HepG2 (cell line): ENCODE measurements around the gene SLC9B2. TPM values are rescaled to one million over a fixed set of nuclear protein-coding genes. Genes with fewer than 3 reads are reported as not detected.

Source experiments
- ARID2 ChIP-seq: sonication (generic); formaldehyde crosslinking; IDR thresholded peaks from 2 replicates; pipeline ENCODE4 v1.8.1; 2022; ENCODE audit warnings: mild to moderate bottlenecking, missing genetic modification reagents, borderline replicate concordance
- ELF3 ChIP-seq: IDR thresholded peaks from 2 replicates; pipeline ENCODE4 v1.6.1; 2016; ENCODE audit warnings: missing genetic modification reagents, missing compliant biosample characterization
- HMGA1 ChIP-seq: sonication (generic); formaldehyde crosslinking; conservative IDR thresholded peaks from 2 replicates; pipeline ENCODE4 v1.4.0; 2020; ENCODE audit warnings: missing genetic modification reagents
- KAT7 ChIP-seq: IDR thresholded peaks from 2 replicates; pipeline ENCODE4 v1.6.1; 2018; ENCODE audit warnings: borderline replicate concordance, missing compliant biosample characterization
- KLF11 ChIP-seq: IDR thresholded peaks from 2 replicates; pipeline ENCODE4 v1.6.1; 2016; ENCODE audit warnings: missing compliant biosample characterization
- MAFG ChIP-seq: sonication (generic); formaldehyde crosslinking; IDR thresholded peaks from 2 replicates; pipeline ENCODE4 v1.5.1; 2020; ENCODE audit warnings: mild to moderate bottlenecking, missing genetic modification reagents
- MNT ChIP-seq: fragments of 450-650 bp; IDR thresholded peaks from 2 replicates; pipeline ENCODE4 v1.6.1; 2016
- NFKB2 ChIP-seq: sonication (generic); formaldehyde crosslinking; IDR thresholded peaks from 2 replicates; pipeline ENCODE4 v1.4.0; 2020; ENCODE audit warnings: missing genetic modification reagents, borderline replicate concordance
- REPIN1 ChIP-seq: sonication (generic); formaldehyde crosslinking; IDR thresholded peaks from 2 replicates; pipeline ENCODE4 v1.8.0; 2022; ENCODE audit warnings: missing genetic modification reagents, low read depth, mild to moderate bottlenecking, borderline replicate concordance
- XRCC5 ChIP-seq: fragments of 200-400 bp; formaldehyde crosslinking; optimal IDR thresholded peaks from 2 replicates; pipeline ENCODE3; 2017; ENCODE audit warnings: mild to moderate bottlenecking, low read length
- ZKSCAN1 ChIP-seq: fragments of 150-350 bp; IDR thresholded peaks from 2 replicates; pipeline ENCODE4 v1.6.1; 2014; ENCODE audit warnings: low read length
- ZNF280B ChIP-seq: sonication (generic); formaldehyde crosslinking; IDR thresholded peaks from 2 replicates; pipeline ENCODE4 v1.5.0; 2020; ENCODE audit warnings: missing genetic modification reagents, mild to moderate bottlenecking, borderline replicate concordance
- ZNF362 ChIP-seq: sonication (generic); formaldehyde crosslinking; IDR thresholded peaks from 2 replicates; pipeline ENCODE4 v1.4.0; 2020; ENCODE audit warnings: missing genetic modification reagents, mild to moderate bottlenecking, borderline replicate concordance
- ZNF432 ChIP-seq: sonication (generic); formaldehyde crosslinking; IDR thresholded peaks from 2 replicates; pipeline ENCODE4 v1.5.0; 2020; ENCODE audit warnings: missing genetic modification reagents, mild to moderate bottlenecking, borderline replicate concordance
- ZNF446 ChIP-seq: sonication (generic); formaldehyde crosslinking; IDR thresholded peaks from 2 replicates; pipeline ENCODE4 v1.5.0; 2020; ENCODE audit warnings: mild to moderate bottlenecking, missing genetic modification reagents
- ZNF557 ChIP-seq: sonication (generic); formaldehyde crosslinking; IDR thresholded peaks from 2 replicates; pipeline ENCODE4 v1.4.0; 2020; ENCODE audit warnings: missing genetic modification reagents
- ZNF652 ChIP-seq: IDR thresholded peaks from 2 replicates; pipeline ENCODE4 v1.6.1; 2016; ENCODE audit warnings: low read depth, borderline replicate concordance
- ZNF749 ChIP-seq: sonication (generic); formaldehyde crosslinking; IDR thresholded peaks from 2 replicates; pipeline ENCODE4 v1.8.0; 2022; ENCODE audit warnings: mild to moderate bottlenecking, missing genetic modification reagents, moderate library complexity, borderline replicate concordance
- polyA plus RNA-seq, 8 experiments: library from polyadenylated mRNA; depleted of rRNA in 3 of 8; stranded (reverse) in 7 of 8; unstranded in 1 of 8; fragments of >200 nt; fragmentation: Illumina TruSeq in 4 of 8; extraction: Trizol in 4 of 8; gene quantifications; 2 replicates each; pipeline versions ENCODE4 v1.2.1 to v1.2.3, GENCODE V29; 2011 to 2016; ENCODE audit warnings: low read depth in 4 of 8, missing spikeins in 1 of 8, mixed read lengths in 1 of 8; ENCODE audit not compliant: insufficient read depth in 1 of 8
- total RNA-seq, 5 experiments: library from RNA; depleted of rRNA; stranded (reverse); fragments of >200 nt; fragmentation: Illumina TruSeq; extraction: Trizol; gene quantifications; 2 replicates each; pipeline ENCODE4 v1.2.3, GENCODE V29; 2016; ENCODE audit warnings: low read depth in 1 of 5
- TF ChIP-seq, protein P1 (sequence below): sonication (generic); formaldehyde crosslinking; IDR thresholded peaks from 2 replicates; pipeline ENCODE4 v1.4.0; 2020; ENCODE audit warnings: missing genetic modification reagents, mild to moderate bottlenecking, borderline replicate concordance
- TF ChIP-seq, protein P2 (sequence below): sonication (generic); formaldehyde crosslinking; conservative IDR thresholded peaks from 2 replicates; pipeline ENCODE4 v1.8.0; 2022; ENCODE audit warnings: low read depth, missing genetic modification reagents

Gene SLC9B2
- total and polyA plus RNA-seq, 2 of the 13 experiments (the other 11 are each of a cell fraction or from before 2014, with no cell fraction given), result 23.5 to 38.5 TPM

DNA sequence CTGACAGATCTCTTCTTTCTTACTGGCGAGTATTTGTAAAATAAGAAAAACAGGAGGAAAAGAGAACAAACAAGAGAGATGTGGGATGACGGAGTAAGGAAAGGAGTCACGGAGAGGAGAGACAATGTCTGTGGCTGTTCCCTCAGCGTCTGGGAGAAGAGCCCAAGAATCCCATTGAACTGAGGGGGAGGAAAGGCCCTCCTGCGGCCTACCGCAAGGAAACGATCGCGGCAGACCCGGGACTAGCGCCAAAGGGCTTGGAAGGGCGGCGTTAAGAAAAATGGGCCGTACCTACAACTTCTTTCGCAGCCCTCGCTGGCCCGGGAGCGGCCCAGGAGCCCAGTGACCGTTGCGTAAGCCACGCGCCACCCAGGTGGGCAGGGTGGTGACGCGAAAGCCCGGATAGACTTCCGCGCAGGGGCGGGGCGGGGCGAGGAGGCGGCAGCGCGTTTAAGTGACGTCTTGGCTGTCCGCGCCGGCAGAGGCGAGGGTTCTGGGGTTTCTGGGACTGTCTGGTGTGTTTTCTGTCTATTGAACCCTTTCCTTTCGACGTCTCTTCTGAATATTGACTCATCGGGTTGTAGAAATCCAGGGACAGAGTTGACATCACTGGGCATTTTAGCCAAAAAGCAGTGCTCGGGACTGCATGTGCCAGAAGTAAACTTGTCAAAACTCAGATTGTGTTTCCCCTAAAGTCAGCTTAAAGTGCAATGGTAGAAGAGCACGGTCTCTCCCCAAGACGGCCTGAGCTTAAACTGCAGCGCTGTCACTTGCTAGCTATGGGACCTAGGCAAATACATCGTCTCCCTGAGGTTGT is 57.0 kb downstream of the SLC9B2 start, which contains the start of gene SLC9B1 (continued):
- TF ChIP-seq, protein P1, sequence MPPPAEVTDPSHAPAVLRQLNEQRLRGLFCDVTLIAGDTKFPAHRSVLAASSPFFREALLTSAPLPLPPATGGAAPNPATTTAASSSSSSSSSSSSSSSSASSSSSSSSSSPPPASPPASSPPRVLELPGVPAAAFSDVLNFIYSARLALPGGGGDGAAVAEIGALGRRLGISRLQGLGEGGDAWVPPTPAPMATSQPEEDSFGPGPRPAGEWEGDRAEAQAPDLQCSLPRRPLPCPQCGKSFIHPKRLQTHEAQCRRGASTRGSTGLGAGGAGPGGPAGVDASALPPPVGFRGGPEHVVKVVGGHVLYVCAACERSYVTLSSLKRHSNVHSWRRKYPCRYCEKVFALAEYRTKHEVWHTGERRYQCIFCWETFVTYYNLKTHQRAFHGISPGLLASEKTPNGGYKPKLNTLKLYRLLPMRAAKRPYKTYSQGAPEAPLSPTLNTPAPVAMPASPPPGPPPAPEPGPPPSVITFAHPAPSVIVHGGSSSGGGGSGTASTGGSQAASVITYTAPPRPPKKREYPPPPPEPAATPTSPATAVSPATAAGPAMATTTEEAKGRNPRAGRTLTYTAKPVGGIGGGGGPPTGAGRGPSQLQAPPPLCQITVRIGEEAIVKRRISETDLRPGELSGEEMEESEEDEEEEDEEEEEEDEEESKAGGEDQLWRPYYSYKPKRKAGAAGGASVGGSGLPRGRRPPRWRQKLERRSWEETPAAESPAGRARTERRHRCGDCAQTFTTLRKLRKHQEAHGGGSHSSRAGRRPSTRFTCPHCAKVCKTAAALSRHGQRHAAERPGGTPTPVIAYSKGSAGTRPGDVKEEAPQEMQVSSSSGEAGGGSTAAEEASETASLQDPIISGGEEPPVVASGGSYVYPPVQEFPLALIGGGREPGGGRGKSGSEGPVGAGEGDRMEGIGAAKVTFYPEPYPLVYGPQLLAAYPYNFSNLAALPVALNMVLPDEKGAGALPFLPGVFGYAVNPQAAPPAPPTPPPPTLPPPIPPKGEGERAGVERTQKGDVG (CRISPR knock-in tag), result peak; percentile 67; the same call in 1 of the 2 replicates
- TF ChIP-seq ZNF446 (CRISPR knock-in tag) (no peak), ZNF280B (peak; percentile 70; the same call in 1 of the 2 replicates), XRCC5 (peak; percentile 69), ZNF432 (CRISPR knock-in tag) (no peak), HMGA1 (CRISPR knock-in tag) (no peak), ZNF362 (CRISPR knock-in tag) (0 out of 2 replicates have a peak, but pooled peaks have one; percentile 25), ZKSCAN1 (no peak), MAFG (CRISPR knock-in tag) (no peak), KLF11 (CRISPR knock-in tag) (peak; percentile 87; the same call in 1 of the 2 replicates), KAT7 (CRISPR knock-in tag) (peak; percentile 67; the same call in 1 of the 2 replicates), NFKB2 (peak; percentile 92; the same call in 1 of the 2 replicates), ZNF749 (CRISPR knock-in tag) (peak; percentile 87; the same call in 1 of the 2 replicates), ZNF557 (no peak; the same call in 1 of the 2 replicates), ZNF652 (no peak), ELF3 (CRISPR knock-in tag) (peak; percentile 68; the same call in 1 of the 2 replicates), ARID2 (no peak), MNT (no peak), REPIN1 (peak; percentile 68)
- TF ChIP-seq, protein P2, sequence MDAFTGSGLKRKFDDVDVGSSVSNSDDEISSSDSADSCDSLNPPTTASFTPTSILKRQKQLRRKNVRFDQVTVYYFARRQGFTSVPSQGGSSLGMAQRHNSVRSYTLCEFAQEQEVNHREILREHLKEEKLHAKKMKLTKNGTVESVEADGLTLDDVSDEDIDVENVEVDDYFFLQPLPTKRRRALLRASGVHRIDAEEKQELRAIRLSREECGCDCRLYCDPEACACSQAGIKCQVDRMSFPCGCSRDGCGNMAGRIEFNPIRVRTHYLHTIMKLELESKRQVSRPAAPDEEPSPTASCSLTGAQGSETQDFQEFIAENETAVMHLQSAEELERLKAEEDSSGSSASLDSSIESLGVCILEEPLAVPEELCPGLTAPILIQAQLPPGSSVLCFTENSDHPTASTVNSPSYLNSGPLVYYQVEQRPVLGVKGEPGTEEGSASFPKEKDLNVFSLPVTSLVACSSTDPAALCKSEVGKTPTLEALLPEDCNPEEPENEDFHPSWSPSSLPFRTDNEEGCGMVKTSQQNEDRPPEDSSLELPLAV (CRISPR knock-in tag), result no peak
